Middle frontal gyrus (tissue), 1 donor: ENCODE results near the gene DCLK3.

Experiments used
- DNase-seq: peaks from one replicate; pipeline ENCODE4 v3.0.0-alpha.2; 2015; ENCODE audit warnings: low spot score; ENCODE audit errors: extremely low spot score

The DCLK3 gene

GRCh38 chr3:36709826-36710365 is 54.5 kb downstream of the DCLK3 start:
- DNase-seq: no peak

- no peak for DNase-seq
These were observed 55.1 kb downstream of the DCLK3 start for GRCh38 chr3:36709281-36709680.

GRCh38 chr3:36707623-36708409 is 56.5 kb downstream of the DCLK3 start:
- DNase-seq: no peak

- no peak for DNase-seq
These were observed 59.3 kb downstream of the DCLK3 start for GRCh38 chr3:36705015-36705414.

GRCh38 chr3:36704280-36704679 is 60.1 kb downstream of the DCLK3 start:
- DNase-seq: no peak

GRCh38 chr3:36701249-36701572 is 63.1 kb downstream of the DCLK3 start:
- no peak for DNase-seq

GRCh38 chr3:36700537-36701248 is 63.7 kb downstream of the DCLK3 start:
- DNase-seq: peak; percentile 39

- DNase-seq: no peak
These were observed 66.0 kb downstream of the DCLK3 start for GRCh38 chr3:36698314-36698713.

- DNase-seq: no peak
These were observed 66.9 kb downstream of the DCLK3 start for GRCh38 chr3:36697229-36698001.

GRCh38 chr3:36696799-36697198 is 67.6 kb downstream of the DCLK3 start:
- DNase-seq: no peak

- DNase-seq: no peak
These were observed 68.6 kb downstream of the DCLK3 start for GRCh38 chr3:36695769-36696137.

GRCh38 chr3:36695113-36695768 is 69.1 kb downstream of the DCLK3 start:
- no peak for DNase-seq

GRCh38 chr3:36693670-36694069 is 70.7 kb downstream of the DCLK3 start:
- no peak for DNase-seq

GRCh38 chr3:36689560-36689959 is 74.8 kb downstream of the DCLK3 start:
- no peak for DNase-seq

GRCh38 chr3:36688815-36689214 is 75.5 kb downstream of the DCLK3 start:
- no peak for DNase-seq

- no peak for DNase-seq
These were observed 77.8 kb downstream of the DCLK3 start for GRCh38 chr3:36686516-36686915.

- DNase-seq: no peak
These were observed 82.5 kb downstream of the DCLK3 start for GRCh38 chr3:36681867-36682266.

- DNase-seq: no peak
These were observed 83.4 kb downstream of the DCLK3 start for GRCh38 chr3:36680952-36681351.

- DNase-seq: no peak
These were observed 84.8 kb downstream of the DCLK3 start for GRCh38 chr3:36679384-36680200.

GRCh38 chr3:36678216-36679013 is 85.9 kb downstream of the DCLK3 start:
- no peak for DNase-seq
